Smooth muscle cell (in vitro differentiated cells): Measurements from ENCODE around the gene NRXN3. TPM values are rescaled to one million over a fixed set of nuclear protein-coding genes. Genes with fewer than 3 reads are reported as not detected.

Experiments
- DNase-seq: peaks from one replicate; lab custom pipeline; 2025; ENCODE audit not compliant: unreplicated experiment; lab: John Stamatoyannopoulos, UW
- H2AFZ ChIP-seq: fragments of 200-600 bp; sonication (generic); 2 replicates; pipeline ENCODE4 v1.6.0; 2016; ENCODE audit warnings: antibody characterized with exemption, low read depth, mild to moderate bottlenecking
- H3F3A ChIP-seq: fragments of 200-600 bp; sonication (generic); 2 replicates; pipeline ENCODE4 v1.6.0; 2017; ENCODE audit warnings: antibody characterized with exemption, low read depth
- H3K27ac ChIP-seq: fragments of 200-600 bp; sonication (generic); 2 replicates; pipeline ENCODE4 v1.5.1; 2016; ENCODE audit warnings: low read depth, mild to moderate bottlenecking
- H3K27me3 ChIP-seq: fragments of 200-600 bp; sonication (generic); 2 replicates; pipeline ENCODE4 v1.6.1; 2016; ENCODE audit warnings: low read depth, mild to moderate bottlenecking
- H3K36me3 ChIP-seq: fragments of 200-600 bp; sonication (generic); 2 replicates; pipeline ENCODE4 v1.5.1; 2016; ENCODE audit warnings: low read depth
- H3K4me1 ChIP-seq: fragments of 200-600 bp; sonication (generic); 2 replicates; pipeline ENCODE4 v1.5.1; 2016; ENCODE audit warnings: low read depth
- H3K4me2 ChIP-seq: fragments of 200-600 bp; sonication (generic); 2 replicates; pipeline ENCODE4 v1.6.0; 2016; ENCODE audit warnings: mild to moderate bottlenecking
- H3K4me3 ChIP-seq: fragments of 200-600 bp; sonication (generic); 2 replicates; pipeline ENCODE4 v1.5.1; 2016; ENCODE audit warnings: mild to moderate bottlenecking
- H3K79me2 ChIP-seq: fragments of 200-600 bp; sonication (generic); 2 replicates; pipeline ENCODE4 v1.6.0; 2016; ENCODE audit warnings: low read depth, mild to moderate bottlenecking
- H3K9ac ChIP-seq: fragments of 200-600 bp; sonication (generic); 2 replicates; pipeline ENCODE4 v1.6.0; 2016; ENCODE audit warnings: low read depth
- H3K9me3 ChIP-seq: fragments of 200-600 bp; sonication (generic); replicated peaks from 2 replicates; pipeline ENCODE4 v1.5.1; 2016; ENCODE audit warnings: low read depth
- H4K20me1 ChIP-seq: fragments of 200-600 bp; sonication (generic); 2 replicates; pipeline ENCODE4 v1.6.0; 2016; ENCODE audit warnings: low read depth
- WGBS: methylation state at CpG from one replicate; pipeline ENCODE4 v1.1.7; 2016; ENCODE audit warnings: low lambda C conversion rate; 5-methylcytosine and 5-hydroxymethylcytosine counted together
- polyA plus RNA-seq: library from polyadenylated mRNA; unstranded; fragments of >200 nt; fragmentation: Nextera tagmentation; extraction: Ambion mirVana; gene quantifications from 2 replicates; pipeline ENCODE4 v1.2.1, GENCODE V29; 2016
- total RNA-seq: library from RNA; depleted of rRNA; stranded (reverse); fragments of >200 nt; gene quantifications from 2 replicates; pipeline ENCODE4 v1.2.3, GENCODE V29; 2014
- TF ChIP-seq, protein P1 (sequence below): fragments of 200-600 bp; sonication (generic); IDR thresholded peaks from 2 replicates; pipeline ENCODE4 v1.5.1; 2017; ENCODE audit warnings: borderline replicate concordance, mild to moderate bottlenecking, antibody characterized with exemption; ENCODE audit not compliant: insufficient read depth, poor library complexity, severe bottlenecking

Gene NRXN3
- total and polyA plus RNA-seq, 2 experiments from 2014 or later: 1.2 to 7.0 TPM

- H3K4me2 ChIP-seq: no peak overlapping the region
- H3K27me3 ChIP-seq: no peaks in the 10 kb centered on the region
- H3K36me3 ChIP-seq: no peaks in the 10 kb centered on the region
- WGBS: 81% methylated on average over 3 of the region's 3 CpGs
- H3F3A ChIP-seq: no peaks in the 10 kb centered on the region
- TF ChIP-seq, protein P1, sequence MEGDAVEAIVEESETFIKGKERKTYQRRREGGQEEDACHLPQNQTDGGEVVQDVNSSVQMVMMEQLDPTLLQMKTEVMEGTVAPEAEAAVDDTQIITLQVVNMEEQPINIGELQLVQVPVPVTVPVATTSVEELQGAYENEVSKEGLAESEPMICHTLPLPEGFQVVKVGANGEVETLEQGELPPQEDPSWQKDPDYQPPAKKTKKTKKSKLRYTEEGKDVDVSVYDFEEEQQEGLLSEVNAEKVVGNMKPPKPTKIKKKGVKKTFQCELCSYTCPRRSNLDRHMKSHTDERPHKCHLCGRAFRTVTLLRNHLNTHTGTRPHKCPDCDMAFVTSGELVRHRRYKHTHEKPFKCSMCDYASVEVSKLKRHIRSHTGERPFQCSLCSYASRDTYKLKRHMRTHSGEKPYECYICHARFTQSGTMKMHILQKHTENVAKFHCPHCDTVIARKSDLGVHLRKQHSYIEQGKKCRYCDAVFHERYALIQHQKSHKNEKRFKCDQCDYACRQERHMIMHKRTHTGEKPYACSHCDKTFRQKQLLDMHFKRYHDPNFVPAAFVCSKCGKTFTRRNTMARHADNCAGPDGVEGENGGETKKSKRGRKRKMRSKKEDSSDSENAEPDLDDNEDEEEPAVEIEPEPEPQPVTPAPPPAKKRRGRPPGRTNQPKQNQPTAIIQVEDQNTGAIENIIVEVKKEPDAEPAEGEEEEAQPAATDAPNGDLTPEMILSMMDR: no peak
- H3K79me2 ChIP-seq: no peaks in the 10 kb centered on the region
- no peak overlapping the region for H3K9ac ChIP-seq
- no peaks in the 10 kb centered on the region for H3K9me3 ChIP-seq
- no peak overlapping the region for H2AFZ ChIP-seq
- H3K4me1 ChIP-seq: no peaks in the 10 kb centered on the region
- H4K20me1 ChIP-seq: no peaks in the 10 kb centered on the region
- H3K27ac ChIP-seq: no peak overlapping the region
- no peak for DNase-seq
- no peak overlapping the region for H3K4me3 ChIP-seq
Measured at GRCh38 chr14:78417532-78417931, 247.4 kb downstream of the NRXN3 start.

DNA sequence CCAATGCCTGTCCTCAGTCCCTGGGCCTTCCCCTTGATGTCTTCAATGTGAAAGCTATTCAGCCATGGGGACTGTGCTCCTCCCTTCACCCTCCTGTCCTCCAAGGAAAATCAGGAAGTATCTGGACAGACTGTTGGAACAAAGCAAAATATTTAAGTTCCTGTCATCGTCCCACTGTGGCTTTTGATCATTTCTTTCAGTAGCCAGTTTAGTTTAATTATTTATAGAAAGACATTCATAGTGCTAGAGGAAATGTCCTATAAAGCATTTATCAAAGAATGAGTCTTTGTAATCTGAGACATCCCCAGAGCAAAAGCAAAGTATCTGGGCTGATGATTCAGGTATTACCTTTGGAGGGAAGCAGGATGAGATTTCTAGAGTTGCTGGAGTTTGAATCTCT is 254.1 kb downstream of the NRXN3 start:
- Histone ChIP-seq H3K9me3 (no peaks in the 10 kb centered on the region), H3K27ac (no peak overlapping the region), H3K4me1 (no peaks in the 10 kb centered on the region), H3K79me2 (no peaks in the 10 kb centered on the region), H3F3A (no peaks in the 10 kb centered on the region), H3K4me2 (no peak overlapping the region), H4K20me1 (no peaks in the 10 kb centered on the region), H3K36me3 (no peaks in the 10 kb centered on the region), H3K27me3 (no peaks in the 10 kb centered on the region), H3K9ac (no peak overlapping the region), H2AFZ (no peak overlapping the region), H3K4me3 (no peak overlapping the region)
- TF ChIP-seq, protein P1: no peak
- WGBS: 74% methylated on average over 1 of the region's 1 CpG
- no peak for DNase-seq

DNA sequence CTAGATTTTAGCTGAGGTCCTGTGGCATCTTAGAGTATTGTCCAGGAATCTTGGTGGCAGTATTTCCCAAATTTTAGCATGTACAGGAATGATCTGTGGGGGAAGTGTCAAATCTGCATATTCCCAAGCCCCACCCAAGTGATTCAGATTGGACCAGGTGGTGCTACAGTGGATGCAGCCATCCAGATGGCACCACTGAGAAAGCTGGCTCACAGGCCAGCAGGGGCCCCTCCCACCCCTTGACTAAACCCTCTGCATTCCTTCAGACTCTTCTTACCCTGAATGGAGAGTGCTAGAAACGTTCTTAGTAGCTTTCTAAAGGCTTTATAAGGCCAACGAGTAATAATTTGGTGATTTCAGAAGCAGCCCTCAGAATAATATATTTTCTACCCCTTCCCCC is 255.2 kb downstream of the NRXN3 start:
- H4K20me1 ChIP-seq: no peaks in the 10 kb centered on the region
- H3K9ac ChIP-seq: no peak overlapping the region
- no peak overlapping the region for H3K27ac ChIP-seq
- no peaks in the 10 kb centered on the region for H3K4me1 ChIP-seq
- H2AFZ ChIP-seq: no peak overlapping the region
- TF ChIP-seq, protein P1: no peak
- H3K36me3 ChIP-seq: no peaks in the 10 kb centered on the region
- H3K4me2 ChIP-seq: no peak overlapping the region
- no peak for DNase-seq
- no peaks in the 10 kb centered on the region for H3F3A ChIP-seq
- H3K4me3 ChIP-seq: no peak overlapping the region
- no peaks in the 10 kb centered on the region for H3K27me3 ChIP-seq
- no peaks in the 10 kb centered on the region for H3K9me3 ChIP-seq
- no peaks in the 10 kb centered on the region for H3K79me2 ChIP-seq
- 54% methylated on average over 2 of the region's 2 CpGs for WGBS

GRCh38 chr14:78425782-78426181 is 255.6 kb downstream of the NRXN3 start:
- Histone ChIP-seq H3K27me3 (no peaks in the 10 kb centered on the region), H3K4me3 (no peak overlapping the region), H3K36me3 (no peaks in the 10 kb centered on the region), H3K27ac (no peak overlapping the region), H3K9me3 (no peaks in the 10 kb centered on the region), H3K4me2 (no peak overlapping the region), H3K79me2 (no peaks in the 10 kb centered on the region), H3K4me1 (no peaks in the 10 kb centered on the region), H3K9ac (no peak overlapping the region), H2AFZ (no peak overlapping the region), H3F3A (no peaks in the 10 kb centered on the region), H4K20me1 (no peaks in the 10 kb centered on the region)
- no peak for DNase-seq
- WGBS: 85% methylated on average over 4 of the region's 4 CpGs
- TF ChIP-seq, protein P1: no peak
